ES-I3 (cell line): Measurements from ENCODE around the gene CYTIP.

Experiments used
- H3K36me3 ChIP-seq: 2 replicates; pipeline ENCODE4 v1.6.1; 2013; ENCODE audit warnings: mild to moderate bottlenecking, low read length, control low read depth, moderate library complexity; ENCODE audit not compliant: insufficient read depth
- H3K4me1 ChIP-seq: 2 replicates; pipeline ENCODE4 v1.6.1; 2013; ENCODE audit warnings: mild to moderate bottlenecking, control low read depth, low read length; ENCODE audit not compliant: insufficient read depth
- H3K9ac ChIP-seq: 2 replicates; pipeline ENCODE4 v1.6.1; 2013; ENCODE audit warnings: low read depth, mild to moderate bottlenecking, low read length, moderate library complexity
- H3K9me3 ChIP-seq: 2 replicates; pipeline ENCODE4 v1.6.1; 2013; ENCODE audit warnings: mild to moderate bottlenecking, low read length, moderate library complexity; ENCODE audit not compliant: control insufficient read depth, insufficient read depth

CYTIP gene

GRCh38 chr2:157443795-157444640, at the start of gene CYTIP:
Gene CYTIP, minus strand, starts transcription at chr2:157444089. Its CDS starts 69 bp downstream, at chr2:157444020.
- H3K4me1 ChIP-seq, result no peaks in the 10 kb centered on the region
- no peak within 1 kb of the TSS for H3K9ac ChIP-seq
- no peaks in the 10 kb centered on the region for H3K9me3 ChIP-seq
- H3K36me3 ChIP-seq, result no peaks in the 10 kb centered on the region; the same call in 1 of the 2 replicates

GRCh38 chr2:157492189-157492773, 48.4 kb upstream of the CYTIP start:
- Histone ChIP-seq H3K9me3 (no peaks in the 10 kb centered on the region), H3K4me1 (no peaks in the 10 kb centered on the region), H3K9ac (no peak overlapping the region), H3K36me3 (no peaks in the 10 kb centered on the region)

GRCh38 chr2:157489983-157490382, 46.1 kb upstream of the CYTIP start:
- Histone ChIP-seq H3K9ac (no peak overlapping the region), H3K36me3 (no peaks in the 10 kb centered on the region), H3K9me3 (no peaks in the 10 kb centered on the region), H3K4me1 (no peaks in the 10 kb centered on the region)

- Histone ChIP-seq H3K9ac (no peak overlapping the region), H3K9me3 (no peaks in the 10 kb centered on the region), H3K36me3 (no peaks in the 10 kb centered on the region), H3K4me1 (no peaks in the 10 kb centered on the region)
These were observed 45.0 kb upstream of the CYTIP start for GRCh38 chr2:157488877-157489276.

GRCh38 chr2:157487747-157488146, 43.9 kb upstream of the CYTIP start:
- Histone ChIP-seq H3K36me3 (no peaks in the 10 kb centered on the region), H3K9ac (no peak overlapping the region), H3K9me3 (no peaks in the 10 kb centered on the region), H3K4me1 (no peaks in the 10 kb centered on the region)

- H3K4me1 ChIP-seq, result no peaks in the 10 kb centered on the region
- H3K9me3 ChIP-seq, result no peaks in the 10 kb centered on the region
- no peaks in the 10 kb centered on the region for H3K36me3 ChIP-seq
- no peak overlapping the region for H3K9ac ChIP-seq
These were observed 43.4 kb upstream of the CYTIP start for GRCh38 chr2:157487271-157487610.

- Histone ChIP-seq H3K9me3 (no peaks in the 10 kb centered on the region), H3K4me1 (no peaks in the 10 kb centered on the region), H3K36me3 (no peaks in the 10 kb centered on the region), H3K9ac (no peak overlapping the region)
These were observed 42.8 kb upstream of the CYTIP start for GRCh38 chr2:157486596-157487270.

- Histone ChIP-seq H3K9me3 (no peaks in the 10 kb centered on the region), H3K4me1 (no peaks in the 10 kb centered on the region), H3K36me3 (no peaks in the 10 kb centered on the region), H3K9ac (no peak overlapping the region)
These were observed 36.5 kb upstream of the CYTIP start for GRCh38 chr2:157480182-157480961.

- H3K36me3 ChIP-seq, result no peaks in the 10 kb centered on the region
- no peaks in the 10 kb centered on the region for H3K9me3 ChIP-seq
- H3K9ac ChIP-seq, result no peak overlapping the region
- H3K4me1 ChIP-seq, result no peaks in the 10 kb centered on the region
These were observed 35.5 kb upstream of the CYTIP start for GRCh38 chr2:157479081-157480027.

GRCh38 chr2:157477919-157478318, 34.0 kb upstream of the CYTIP start:
- Histone ChIP-seq H3K9ac (no peak overlapping the region), H3K36me3 (no peaks in the 10 kb centered on the region), H3K9me3 (no peaks in the 10 kb centered on the region), H3K4me1 (no peaks in the 10 kb centered on the region)

GRCh38 chr2:157476953-157477709, 33.2 kb upstream of the CYTIP start:
- no peaks in the 10 kb centered on the region for H3K9me3 ChIP-seq
- H3K4me1 ChIP-seq, result no peaks in the 10 kb centered on the region
- no peaks in the 10 kb centered on the region for H3K36me3 ChIP-seq
- H3K9ac ChIP-seq, result no peak overlapping the region

- Histone ChIP-seq H3K9ac (no peak overlapping the region), H3K9me3 (no peaks in the 10 kb centered on the region), H3K36me3 (no peaks in the 10 kb centered on the region), H3K4me1 (no peaks in the 10 kb centered on the region)
These were observed 32.0 kb upstream of the CYTIP start for GRCh38 chr2:157475722-157476390.
